Measurements from ENCODE around the gene ZFTA. TPM values are rescaled to one million over a fixed set of nuclear protein-coding genes. Genes with fewer than 3 reads are reported as not detected.
A peak's percentile ranks its signal among the peaks of the same experiment; 100 is the strongest.

The ZFTA gene
- total and polyA plus RNA-seq, 2 experiments from 2014 or later: 8.3 to 36.6 TPM

- TF ChIP-seq REST (IDR thresholded peaks at IDR 0.05; ENCODE audit: unreplicated experiment) (no peak), ZNF114 (CRISPR knock-in tag; IDR thresholded peaks at IDR 0.05) (no peak)
Measured at GRCh38 chr11:63765688-63766241, 2.8 kb downstream of the ZFTA start (continued).

GRCh38 chr11:63764679-63765647 lies 3.6 kb downstream of the ZFTA start:
- H4K20me1 ChIP-seq (replicated peaks; ENCODE audit: insufficient read depth): peaks cover 21% of the 10 kb centered on the region
- H3K4me3 ChIP-seq: peak overlapping the region; percentile 99
- Mint-ChIP-seq H3K27ac (peak overlapping the region; percentile 52; the same call in 1 of the 2 replicates), H3K4me3 (peak overlapping the region; percentile 61), H3K9me3 (peaks cover 6% of the 10 kb centered on the region; the same call in 2 of the 3 replicates), H3K27me3 (ENCODE audit: insufficient read depth, low read depth, poor library complexity) (peaks cover 41% of the 10 kb centered on the region), H3K4me1 (peaks cover 43% of the 10 kb centered on the region), H3K36me3 (ENCODE audit: low read depth) (peaks cover 24% of the 10 kb centered on the region; the same call in 2 of the 3 replicates)
- H3K9me2 ChIP-seq (ENCODE audit: insufficient read depth): no peaks in the 10 kb centered on the region
- peaks cover 25% of the 10 kb centered on the region for H3F3A ChIP-seq (replicated peaks; ENCODE audit: low read depth)
- H3K36me3 ChIP-seq (ENCODE audit: insufficient read depth): no peaks in the 10 kb centered on the region
- peaks cover 55% of the 10 kb centered on the region for H3K79me2 ChIP-seq (replicated peaks; ENCODE audit: insufficient read depth)
- peak overlapping the region; percentile 98 for H3K4me2 ChIP-seq
- ATAC-seq (peak; percentile 0; the same call in 1 of the 3 replicates), DNase-seq (ENCODE audit: low spot score) (peak; percentile 68)
- no peak overlapping the region for H2AFZ ChIP-seq
- H3K27me3 ChIP-seq (ENCODE audit: insufficient read depth): peaks cover 6% of the 10 kb centered on the region
- peak overlapping the region; percentile 81 for H3K27ac ChIP-seq (ENCODE audit: low read depth)
- peaks cover 46% of the 10 kb centered on the region for H3K4me1 ChIP-seq (ENCODE audit: insufficient read depth)
- TF ChIP-seq ZNF462 (CRISPR knock-in tag; IDR thresholded peaks at IDR 0.05): no peak
- TF ChIP-seq CREB1 (CRISPR knock-in tag; IDR thresholded peaks at IDR 0.05; ENCODE audit: low read depth): no peak
- TF ChIP-seq ETS1 (IDR thresholded peaks at IDR 0.05): no peak
- no peak for TF ChIP-seq CTCF (conservative IDR thresholded peaks at IDR 0.05; ENCODE audit: low read depth in 2 of 2)
- no peak for TF ChIP-seq EZH2phosphoT487 (IDR thresholded peaks at IDR 0.05; ENCODE audit: unreplicated experiment)
- TF ChIP-seq ZNF114 (CRISPR knock-in tag; IDR thresholded peaks at IDR 0.05): no peak
- no peak for TF ChIP-seq ZNF331 (CRISPR knock-in tag; IDR thresholded peaks at IDR 0.05; ENCODE audit: low read depth)

Data from GM23338 (cell line).